Activated CD8-positive, alpha-beta T cell treated with anti-CD3 and anti-CD28 coated beads for 36 hours (primary cell): ENCODE measurements around the gene SYAP1. TPM values are rescaled to one million over a fixed set of nuclear protein-coding genes. Genes with fewer than 3 reads are reported as not detected.
"Not testable (repeated sequence)": the region's sequence is repeated elsewhere in the genome, so short reads cannot be mapped to it uniquely, and the experiment has no call there.

Experiments used
- ATAC-seq: fragments of 200-7000 bp; cut with Tn5 transposase; one replicate; pipeline ENCODE4 v1.10.0; 2021; ENCODE audit warnings: mild to moderate bottlenecking, moderate library complexity
- CTCF ChIA-PET: fragments of 350-600 bp; sonication (Branson Sonifier 250); formaldehyde crosslinking; loops from one replicate; lab custom pipeline; 2021; ENCODE audit warnings: antibody characterized with exemption; lab: Charles Lee
- POLR2A ChIA-PET: fragments of 350-600 bp; sonication (Branson Sonifier 250); formaldehyde crosslinking; loops from one replicate; lab custom pipeline; 2021; ENCODE audit warnings: antibody characterized with exemption; lab: Charles Lee
- DNase-seq: peaks from one replicate; pipeline ENCODE4 v3.0.0-alpha.2; 2020
- H3K27ac Mint-ChIP-seq: one replicate; pipeline ENCODE4 v1.8.0; 2021; ENCODE audit warnings: mild to moderate bottlenecking, mixed read lengths
- H3K27me3 Mint-ChIP-seq: one replicate; pipeline ENCODE4 v1.8.0; 2021; ENCODE audit warnings: mixed read lengths
- H3K36me3 Mint-ChIP-seq: one replicate; pipeline ENCODE4 v1.8.0; 2021; ENCODE audit warnings: low read depth, mixed read lengths
- H3K4me1 Mint-ChIP-seq: one replicate; pipeline ENCODE4 v1.8.0; 2021; ENCODE audit warnings: low read depth, mixed read lengths
- H3K4me3 Mint-ChIP-seq: one replicate; pipeline ENCODE4 v1.8.0; 2021; ENCODE audit warnings: mild to moderate bottlenecking, moderate library complexity, mixed read lengths
- H3K9me3 Mint-ChIP-seq: one replicate; pipeline ENCODE4 v1.8.0; 2021; ENCODE audit warnings: mixed read lengths
- CTCF ChIP-seq: fragments of 200-600 bp; IDR thresholded peaks from one replicate; pipeline ENCODE4 v1.8.0; 2022; ENCODE audit warnings: antibody characterized with exemption, mild to moderate bottlenecking
- intact Hi-C: fragments of 100-400 bp; cut with micrococcal nuclease; formaldehyde crosslinking; loops from one replicate; pipeline ENCODE4 v1.10.0; 2022
- total RNA-seq, 2 experiments: library from RNA; stranded (reverse); gene quantifications; one replicate each; pipeline ENCODE4 v1.2.3, GENCODE V29; 2021

SYAP1 gene
- total RNA-seq, 2 experiments from 2014 or later: 18.2 to 20.4 TPM

DNA sequence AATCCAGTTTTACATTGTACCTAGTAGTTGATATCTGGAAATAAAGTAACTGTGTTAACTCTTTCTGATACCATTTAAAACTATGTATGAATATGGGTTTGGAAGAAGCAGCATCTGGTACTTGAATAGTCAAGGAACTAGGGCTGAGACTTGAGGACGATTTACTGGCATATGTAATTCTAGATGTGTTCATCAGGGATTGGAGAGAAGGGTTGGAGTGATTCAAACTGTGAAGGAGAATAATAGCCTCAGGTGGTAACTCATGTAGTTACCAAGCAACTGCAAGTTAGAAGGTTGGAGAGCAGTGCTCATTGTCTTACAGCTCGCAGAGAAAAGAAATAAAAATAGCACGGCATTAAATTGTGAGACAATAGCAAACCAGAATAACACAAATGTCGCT lies 37.3 kb downstream of the SYAP1 start:
- intact Hi-C loops: no loop called here
- ChIA-PET POLR2A (no interaction called here), CTCF (no interaction called here)
- no peak for TF ChIP-seq CTCF
- Mint-ChIP-seq H3K4me1 (no peaks in the 10 kb centered on the region), H3K27me3 (no peaks in the 10 kb centered on the region), H3K36me3 (peaks cover 8% of the 10 kb centered on the region), H3K27ac (no peak overlapping the region), H3K9me3 (no peaks in the 10 kb centered on the region), H3K4me3 (no peak overlapping the region)
- no peak for DNase-seq
- ATAC-seq: no peak

- H3K27me3 Mint-ChIP-seq, H3K4me1 Mint-ChIP-seq, POLR2A ChIA-PET, CTCF ChIA-PET, H3K9me3 Mint-ChIP-seq, H3K36me3 Mint-ChIP-seq, H3K27ac Mint-ChIP-seq, ATAC-seq, DNase-seq, intact Hi-C loops, H3K4me3 Mint-ChIP-seq: not testable (repeated sequence)
Observed at GRCh38 chrX:16761500-16761899, 42.1 kb downstream of the SYAP1 start.

DNA sequence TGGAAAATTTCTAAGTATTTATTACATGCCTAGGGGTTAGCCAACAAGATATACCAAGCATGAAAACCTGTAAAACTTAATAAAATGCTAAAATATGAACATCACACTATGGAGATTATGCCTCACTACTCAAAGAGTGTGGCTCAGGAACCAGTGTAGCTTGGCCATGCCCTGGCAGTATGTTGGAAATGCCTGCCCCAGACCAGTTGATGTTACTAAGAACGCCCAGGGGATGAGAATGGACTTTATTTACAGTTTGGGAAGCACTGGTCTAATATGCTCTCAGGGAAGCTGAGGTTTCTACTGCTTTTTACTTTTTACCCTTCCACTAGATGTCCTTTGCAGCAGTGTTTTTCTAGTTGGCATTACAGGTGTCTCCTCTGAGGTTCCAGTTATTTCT lies 43.2 kb downstream of the SYAP1 start:
- ATAC-seq (no peak), DNase-seq (no peak)
- H3K27me3 Mint-ChIP-seq: no peaks in the 10 kb centered on the region
- H3K27ac Mint-ChIP-seq: no peak overlapping the region
- POLR2A ChIA-PET: no interaction called here
- H3K9me3 Mint-ChIP-seq: no peaks in the 10 kb centered on the region
- H3K4me1 Mint-ChIP-seq: no peaks in the 10 kb centered on the region
- no peaks in the 10 kb centered on the region for H3K36me3 Mint-ChIP-seq
- no peak overlapping the region for H3K4me3 Mint-ChIP-seq
- TF ChIP-seq CTCF: no peak
- CTCF ChIA-PET: no interaction called here
- intact Hi-C loops: no loop called here

DNA sequence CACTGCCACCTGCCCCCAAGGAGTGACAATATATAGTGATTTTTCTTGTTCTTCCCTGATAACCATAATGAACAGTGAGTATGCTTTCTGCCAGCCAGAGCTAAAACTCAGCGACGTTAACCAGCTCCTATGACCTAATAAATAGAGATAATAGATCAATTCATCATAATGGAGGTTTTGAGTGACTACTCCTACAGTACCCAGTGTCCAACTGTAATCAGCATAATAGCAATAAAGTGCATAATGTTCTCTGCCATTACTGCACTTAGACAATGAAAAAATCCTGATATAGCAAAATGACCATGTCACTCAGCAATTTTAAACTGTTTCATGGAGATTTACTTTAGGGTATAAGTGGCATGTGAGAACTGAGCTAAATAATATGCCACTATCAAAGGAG lies 46.2 kb downstream of the SYAP1 start:
- no peak for TF ChIP-seq CTCF
- CTCF ChIA-PET: no interaction called here
- H3K4me3 Mint-ChIP-seq: no peak overlapping the region
- ATAC-seq: no peak
- no peaks in the 10 kb centered on the region for H3K27me3 Mint-ChIP-seq
- no peak overlapping the region for H3K27ac Mint-ChIP-seq
- POLR2A ChIA-PET: interaction anchor here (1.0 kb wide), 1 partner anchor 11 kb away, joined by 3 read pairs; no protein-coding TSS in a partner anchor
- no peak for DNase-seq
- intact Hi-C loops: no loop called here
- no peaks in the 10 kb centered on the region for H3K9me3 Mint-ChIP-seq
- no peaks in the 10 kb centered on the region for H3K4me1 Mint-ChIP-seq
- no peaks in the 10 kb centered on the region for H3K36me3 Mint-ChIP-seq

DNA sequence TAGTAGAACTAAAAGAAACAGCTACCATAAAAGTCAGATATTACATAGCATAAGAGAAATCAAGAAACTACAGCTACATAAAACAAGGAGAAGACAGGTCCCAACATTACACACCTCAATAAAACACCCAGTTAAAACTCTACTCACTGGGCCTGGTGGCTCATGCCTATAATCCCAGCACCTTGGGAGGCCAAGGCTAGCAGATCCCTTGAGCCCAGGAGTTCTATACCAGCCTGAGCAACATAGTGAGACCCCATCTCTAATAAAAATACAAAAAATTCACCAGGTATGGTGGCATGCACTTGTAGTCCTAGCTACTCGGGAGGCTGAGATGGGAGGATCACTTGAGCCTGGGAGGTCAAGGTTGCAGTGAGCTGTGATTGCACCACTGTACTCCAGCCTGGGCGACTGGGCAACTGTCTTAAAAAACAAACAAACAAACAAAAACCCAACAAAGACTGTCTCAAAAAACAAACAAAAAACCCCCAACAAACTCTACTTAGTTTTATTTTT lies 51.6 kb downstream of the SYAP1 start:
- Mint-ChIP-seq H3K9me3 (no peaks in the 10 kb centered on the region), H3K4me3 (no peak overlapping the region), H3K36me3 (no peaks in the 10 kb centered on the region), H3K27ac (no peak overlapping the region), H3K4me1 (no peaks in the 10 kb centered on the region), H3K27me3 (no peaks in the 10 kb centered on the region)
- ATAC-seq (no peak), DNase-seq (no peak)
- CTCF ChIA-PET: no interaction called here
- TF ChIP-seq CTCF: no peak
- intact Hi-C loops: no loop called here
- POLR2A ChIA-PET: no interaction called here
